Fibroblast of gingiva (primary cell): ENCODE results near the gene CALCOCO1.

Source experiments
- DNase-seq: peaks from one replicate; pipeline ENCODE4 v3.0.0-alpha.2; 2011; ENCODE audit warnings: low read depth

CALCOCO1 gene

GRCh38 chr12:53751336-53752191 lies 24.3 kb upstream of the CALCOCO1 start, which contains the start of gene CISTR:
Gene CISTR, minus strand, starts transcription at chr12:53751979.
- DNase-seq: no peak

DNA sequence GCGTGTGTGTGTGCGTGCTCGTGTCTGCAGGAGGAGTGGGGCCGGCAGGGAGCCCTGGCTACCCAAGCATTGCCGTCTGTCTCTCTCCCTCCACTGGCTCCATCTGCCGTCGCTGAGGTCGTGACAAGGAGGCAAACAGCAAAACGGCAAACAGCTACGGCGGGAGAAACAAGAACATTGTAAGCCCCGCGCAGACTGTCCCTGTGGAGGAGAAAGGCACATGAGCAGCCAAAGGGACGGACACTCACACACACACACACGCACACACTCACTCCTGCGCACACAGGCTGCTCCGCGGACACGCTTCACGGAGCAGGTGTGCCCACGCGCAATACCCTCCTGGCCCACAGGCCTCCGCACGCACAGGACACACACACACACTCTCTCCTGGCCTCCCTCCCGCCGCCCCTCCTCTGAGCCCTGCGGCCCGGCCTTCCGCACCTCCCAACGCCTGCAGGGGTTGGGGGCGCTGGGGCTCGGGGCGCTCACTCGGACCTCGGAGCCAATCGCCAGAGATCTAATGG lies 23.6 kb upstream of the CALCOCO1 start:
- DNase-seq: peak; percentile 18

GRCh38 chr12:53749986-53750811 lies 22.9 kb upstream of the CALCOCO1 start:
- no peak for DNase-seq

DNA sequence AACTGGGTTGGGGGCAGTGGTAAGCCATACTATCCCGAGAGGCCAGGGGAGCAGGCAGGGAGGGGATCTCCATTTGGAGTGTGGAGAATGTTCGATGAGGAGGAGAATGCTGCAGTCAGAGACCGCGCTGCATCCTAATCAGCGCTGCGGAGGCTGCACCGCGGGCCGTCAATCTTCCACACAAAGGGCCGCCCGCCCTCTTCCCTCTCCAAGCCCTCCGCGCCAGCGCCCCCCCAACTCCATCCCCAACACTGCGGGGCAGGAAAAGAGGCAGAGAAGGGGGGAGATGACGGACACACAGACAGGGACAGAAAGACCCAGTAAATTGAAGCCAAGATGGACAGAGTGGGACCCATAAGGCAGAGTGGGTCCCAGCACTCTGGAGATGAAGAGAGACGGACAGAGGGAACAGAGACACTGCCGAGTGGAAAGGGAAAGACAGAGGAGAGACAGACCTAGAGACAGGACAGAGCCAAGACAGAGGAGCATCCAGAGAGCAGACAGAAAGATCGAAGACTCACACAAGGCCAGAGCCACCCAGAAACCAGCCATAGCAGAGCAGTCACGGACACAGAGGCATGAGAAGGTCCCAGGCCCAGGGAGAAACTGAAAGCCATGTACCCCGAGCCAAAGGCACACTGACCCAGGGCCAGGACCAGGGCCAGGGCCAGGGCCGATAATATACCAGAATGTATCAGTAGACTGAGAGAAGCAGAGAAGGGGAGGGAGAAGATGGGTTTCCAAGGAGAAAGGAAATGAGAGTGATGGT lies 21.0 kb upstream of the CALCOCO1 start:
- no peak for DNase-seq

GRCh38 chr12:53747095-53747494 lies 19.8 kb upstream of the CALCOCO1 start:
- no peak for DNase-seq

GRCh38 chr12:53746592-53747092 lies 19.4 kb upstream of the CALCOCO1 start:
- peak; percentile 85 for DNase-seq

GRCh38 chr12:53744751-53745150 lies 17.5 kb upstream of the CALCOCO1 start:
- DNase-seq: no peak

GRCh38 chr12:53744130-53744441 lies 16.8 kb upstream of the CALCOCO1 start:
- no peak for DNase-seq

DNA sequence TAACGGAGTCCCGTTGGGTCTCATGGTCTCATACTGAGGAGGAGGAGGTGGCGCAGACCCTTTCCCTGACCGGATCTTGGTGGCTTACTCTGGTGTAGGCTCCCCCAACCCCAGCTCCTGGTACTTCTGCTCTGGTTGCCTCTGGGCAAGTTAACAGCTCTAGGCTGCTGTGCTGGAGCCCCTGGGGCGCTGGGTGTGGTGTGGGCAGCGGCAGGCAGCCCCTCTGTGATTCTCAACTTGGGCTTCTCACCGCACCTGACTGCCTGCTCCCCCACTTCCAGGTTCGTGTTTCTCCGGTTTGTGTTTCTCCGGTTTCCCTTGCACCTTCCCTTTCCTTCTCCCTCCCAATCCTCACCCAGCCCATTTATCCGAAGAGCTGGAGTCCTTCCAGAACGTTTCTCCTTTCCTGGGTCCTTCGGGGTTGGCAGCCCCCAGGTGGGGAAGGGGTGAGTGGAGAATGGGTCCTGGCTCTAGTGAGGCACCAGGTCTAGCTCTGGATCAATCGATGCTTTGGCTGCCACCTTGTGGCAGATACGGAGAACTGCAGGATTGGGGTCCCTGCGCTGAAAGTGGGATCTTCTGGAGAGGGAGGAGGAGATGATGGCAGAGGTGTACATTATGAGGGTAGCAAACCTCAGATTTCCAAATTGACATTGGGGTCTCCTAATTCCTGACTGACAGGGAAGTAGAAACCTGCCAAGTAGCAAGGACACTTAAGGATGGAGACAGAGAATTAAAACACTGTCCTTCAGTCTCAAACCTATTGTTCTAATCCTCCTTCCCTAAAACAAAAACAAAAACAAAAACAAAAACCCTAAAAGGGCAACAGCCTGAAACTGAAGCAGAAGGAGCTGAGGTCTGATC lies 16.2 kb upstream of the CALCOCO1 start:
- peak; percentile 19 for DNase-seq

DNA sequence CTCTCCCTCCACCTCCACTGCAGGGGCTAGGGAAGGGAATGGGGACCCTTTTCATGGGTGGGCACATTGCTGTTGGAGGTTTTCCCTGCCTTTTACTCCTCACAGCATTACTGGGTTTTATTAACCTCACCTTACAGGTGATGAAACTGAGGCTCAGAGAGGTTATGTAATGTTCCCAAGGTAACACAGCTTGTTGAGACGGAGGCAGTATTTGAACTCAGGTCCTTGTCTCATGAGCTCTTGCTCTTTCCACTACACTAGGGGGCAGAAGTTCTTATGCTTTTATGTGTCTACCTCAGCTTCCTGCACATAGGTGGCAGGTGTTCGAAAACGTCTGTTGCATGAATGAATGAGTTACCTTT lies 12.9 kb upstream of the CALCOCO1 start:
- DNase-seq: no peak

DNA sequence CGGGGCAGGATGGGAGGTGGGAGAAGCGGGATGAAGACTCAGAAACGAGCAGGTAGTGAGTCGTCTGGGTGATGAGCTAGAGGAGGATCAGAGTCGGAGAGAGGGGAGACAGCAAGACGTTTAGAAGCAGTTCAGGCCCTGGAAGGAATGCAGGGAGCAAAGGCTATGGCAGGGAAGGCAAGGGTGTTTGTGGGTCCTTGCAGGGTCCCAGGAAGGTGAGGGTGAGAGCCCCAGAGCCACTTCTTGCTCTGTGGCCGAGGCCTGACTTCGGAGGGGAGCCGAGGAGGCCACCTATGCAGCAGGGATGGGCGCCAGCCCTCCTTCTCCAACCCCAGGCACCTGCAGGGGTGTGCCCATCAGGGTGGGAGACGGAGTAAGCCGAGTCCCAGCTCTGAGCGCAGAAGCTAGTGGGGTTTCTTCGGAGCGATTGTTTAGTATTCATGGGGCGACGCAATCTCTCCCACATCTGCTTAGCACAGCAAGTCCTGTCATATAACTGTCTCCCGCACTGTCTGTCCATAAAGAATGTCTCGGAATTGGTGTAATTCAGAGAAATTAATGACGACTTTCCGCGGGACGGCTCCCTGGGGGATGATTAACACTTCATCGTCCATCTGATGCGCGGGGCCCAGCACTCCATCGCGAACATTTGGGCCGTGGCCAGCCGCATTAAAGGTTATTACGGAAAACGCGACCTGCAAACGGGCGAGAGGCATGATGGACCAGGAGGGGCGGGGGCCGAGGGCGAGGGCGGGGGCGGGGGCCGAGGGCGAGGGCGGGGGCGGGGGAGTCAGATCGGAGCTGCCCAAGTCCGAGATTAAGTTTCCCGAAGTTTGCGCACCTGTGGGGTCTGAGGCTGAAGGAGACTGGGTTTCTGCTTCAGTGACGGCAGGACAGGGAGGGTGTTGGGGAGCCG lies 12.2 kb upstream of the CALCOCO1 start:
- no peak for DNase-seq

- DNase-seq: no peak
Measured at GRCh38 chr12:53738406-53739213, 11.4 kb upstream of the CALCOCO1 start.

GRCh38 chr12:53737951-53738405 lies 10.7 kb upstream of the CALCOCO1 start:
- DNase-seq: no peak

- no peak for DNase-seq
Measured at GRCh38 chr12:53737093-53737808, 10.0 kb upstream of the CALCOCO1 start.

DNA sequence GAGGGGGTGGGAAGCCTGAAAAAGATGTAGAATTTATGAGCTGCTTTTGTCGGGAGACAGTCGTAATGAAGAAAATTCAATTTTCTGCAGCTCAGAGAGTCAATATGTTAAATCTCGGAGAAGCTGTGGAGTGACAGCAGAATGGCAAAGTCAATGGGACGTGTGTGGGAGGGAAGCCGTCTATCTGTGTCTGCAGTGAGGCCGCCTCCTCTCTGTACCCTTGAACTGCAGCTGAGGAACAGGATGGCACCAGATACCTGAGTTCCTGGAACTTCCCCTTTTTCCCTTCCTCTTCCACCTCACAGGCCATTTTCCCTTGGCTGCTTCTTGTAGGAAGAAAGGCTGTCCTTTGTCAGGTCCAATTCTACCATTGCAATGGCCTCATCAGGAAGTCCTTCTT lies 9.3 kb upstream of the CALCOCO1 start:
- DNase-seq: no peak

DNA sequence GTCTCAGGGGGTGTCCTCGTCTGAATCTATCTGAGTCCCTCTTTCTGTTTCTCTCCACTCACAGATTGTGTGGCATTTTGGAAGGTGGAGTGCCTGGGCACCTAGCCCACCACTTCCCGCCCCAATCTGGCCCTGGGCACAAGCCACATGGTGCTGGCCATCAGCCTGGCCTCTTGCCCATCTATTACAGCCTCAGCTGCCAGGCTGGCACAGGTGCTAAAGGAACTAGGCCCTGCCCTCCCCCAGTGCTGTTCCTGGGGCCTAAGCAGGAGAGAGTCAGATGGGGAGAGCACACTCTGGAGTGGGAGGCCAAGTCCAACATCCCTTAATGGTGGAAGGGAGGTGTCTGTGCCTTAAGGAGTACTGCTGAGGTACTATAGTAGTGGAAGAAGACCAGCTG lies 8.3 kb upstream of the CALCOCO1 start:
- DNase-seq: no peak

GRCh38 chr12:53734425-53734824 lies 7.2 kb upstream of the CALCOCO1 start:
- DNase-seq: no peak

DNA sequence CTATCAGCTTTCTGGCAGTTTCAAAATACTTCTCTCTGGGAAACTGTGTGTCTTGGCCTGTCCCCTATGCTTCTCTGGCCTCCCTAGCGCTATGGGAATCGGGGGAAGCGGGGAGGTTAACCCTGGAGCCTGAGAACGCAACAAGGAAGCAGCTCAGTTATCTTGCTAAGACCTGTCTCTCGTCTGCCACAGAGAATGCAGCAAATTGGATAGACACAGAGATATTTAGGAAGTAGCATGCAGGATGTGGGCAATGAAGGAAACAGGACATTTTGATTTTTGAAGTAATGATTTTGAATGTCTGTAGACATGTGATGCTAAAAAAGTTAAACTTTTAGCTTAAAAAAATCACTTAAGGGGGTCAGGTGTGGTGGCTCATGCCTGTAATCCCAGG lies 6.6 kb upstream of the CALCOCO1 start:
- no peak for DNase-seq
